NT2/D1 (cell line): Measurements from ENCODE around the gene TGFBR2.

Experiments
- SUZ12 ChIP-seq: IDR thresholded peaks from 2 replicates; pipeline ENCODE4 v1.6.1; 2011; ENCODE audit not compliant: insufficient read length, insufficient read depth; ENCODE audit errors: extremely low read depth
- ZNF274 ChIP-seq: IDR thresholded peaks from 2 replicates; pipeline ENCODE4 v1.6.1; 2011; ENCODE audit warnings: mild to moderate bottlenecking, low read depth, low read length

DNA sequence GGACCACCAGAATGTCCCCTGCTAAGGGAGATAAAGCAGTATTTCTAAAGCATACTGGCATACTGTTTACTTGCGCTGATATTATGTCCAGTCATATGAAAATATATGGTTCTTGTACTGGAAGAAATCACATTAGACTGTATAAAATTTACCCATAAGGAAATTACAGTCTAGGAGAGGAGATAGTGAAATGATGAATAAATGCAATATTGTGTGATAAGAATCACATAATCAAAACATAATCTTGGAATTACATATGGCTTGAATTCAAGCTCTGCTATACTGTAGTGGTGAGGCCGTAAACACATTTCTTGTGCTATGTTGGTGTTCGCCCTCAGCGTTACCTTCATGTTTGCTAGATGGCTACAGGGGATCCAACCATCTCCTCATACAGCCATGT is 20.7 kb upstream of the TGFBR2 start:
- TF ChIP-seq ZNF274 (no peak), SUZ12 (no peak)
